ENCODE measurements around the gene GABARAPL1.

The GABARAPL1 gene

GRCh38 chr12:10226086-10226485, 13.4 kb downstream of the GABARAPL1 start:
- Histone ChIP-seq H3F3A (ENCODE audit: insufficient read depth) (no peaks in the 10 kb centered on the region), H4K20me1 (ENCODE audit: low read depth, low read length) (no peaks in the 10 kb centered on the region), H3K4me2 (ENCODE audit: low read depth, low read length, poor library complexity, severe bottlenecking) (no peak overlapping the region), H3K9me3 (ENCODE audit: insufficient read depth, low read length) (no peaks in the 10 kb centered on the region), H3K9ac (ENCODE audit: low read length) (no peak overlapping the region), H3K36me3 (ENCODE audit: low read length) (no peaks in the 10 kb centered on the region), H3K79me2 (ENCODE audit: insufficient read depth, low read length) (no peaks in the 10 kb centered on the region), H3K4me3 (ENCODE audit: insufficient read depth, low read length, poor library complexity, severe bottlenecking) (no peak overlapping the region), H3K27me3 (ENCODE audit: low read length) (no peaks in the 10 kb centered on the region), H2AFZ (ENCODE audit: low read depth, low read length, severe bottlenecking) (no peak overlapping the region), H3K27ac (ENCODE audit: low read depth, low read length) (no peak overlapping the region), H3K9me2 (replicated peaks; ENCODE audit: insufficient read depth, low read length) (no peaks in the 10 kb centered on the region)
- TF ChIP-seq CTCF (IDR thresholded peaks at IDR 0.05; ENCODE audit: insufficient read depth, low read length, poor library complexity, severe bottlenecking) (no peak), EZH2phosphoT487 (conservative IDR thresholded peaks at IDR 0.05; ENCODE audit: low read length) (no peak)

- H3K4me2 ChIP-seq (ENCODE audit: low read depth, low read length, poor library complexity, severe bottlenecking), result no peak overlapping the region
- TF ChIP-seq CTCF (IDR thresholded peaks at IDR 0.05; ENCODE audit: insufficient read depth, low read length, poor library complexity, severe bottlenecking) (no peak), EZH2phosphoT487 (conservative IDR thresholded peaks at IDR 0.05; ENCODE audit: low read length) (no peak)
- H3K9me2 ChIP-seq (replicated peaks; ENCODE audit: insufficient read depth, low read length), result no peaks in the 10 kb centered on the region
- H3K9ac ChIP-seq (ENCODE audit: low read length), result no peak overlapping the region
- no peak overlapping the region for H3K27ac ChIP-seq (ENCODE audit: low read depth, low read length)
- H3K27me3 ChIP-seq (ENCODE audit: low read length), result no peaks in the 10 kb centered on the region
- no peaks in the 10 kb centered on the region for H3K9me3 ChIP-seq (ENCODE audit: insufficient read depth, low read length)
- H4K20me1 ChIP-seq (ENCODE audit: low read depth, low read length), result no peaks in the 10 kb centered on the region
- H2AFZ ChIP-seq (ENCODE audit: low read depth, low read length, severe bottlenecking), result no peak overlapping the region
- no peaks in the 10 kb centered on the region for H3K36me3 ChIP-seq (ENCODE audit: low read length)
- no peaks in the 10 kb centered on the region for H3F3A ChIP-seq (ENCODE audit: insufficient read depth)
- H3K4me3 ChIP-seq (ENCODE audit: insufficient read depth, low read length, poor library complexity, severe bottlenecking), result no peak overlapping the region
- no peaks in the 10 kb centered on the region for H3K79me2 ChIP-seq (ENCODE audit: insufficient read depth, low read length)
Measured at GRCh38 chr12:10226731-10227130, 14.1 kb downstream of the GABARAPL1 start.

- Histone ChIP-seq H4K20me1 (ENCODE audit: low read depth, low read length) (no peaks in the 10 kb centered on the region), H3K27me3 (ENCODE audit: low read length) (no peaks in the 10 kb centered on the region), H3K4me3 (ENCODE audit: insufficient read depth, low read length, poor library complexity, severe bottlenecking) (no peak overlapping the region), H3K9ac (ENCODE audit: low read length) (no peak overlapping the region), H3F3A (ENCODE audit: insufficient read depth) (no peaks in the 10 kb centered on the region), H3K4me2 (ENCODE audit: low read depth, low read length, poor library complexity, severe bottlenecking) (peak overlapping the region; percentile 3), H3K27ac (ENCODE audit: low read depth, low read length) (peak overlapping the region; percentile 36; the same call in 1 of the 2 replicates), H3K9me3 (ENCODE audit: insufficient read depth, low read length) (no peaks in the 10 kb centered on the region), H3K9me2 (replicated peaks; ENCODE audit: insufficient read depth, low read length) (no peaks in the 10 kb centered on the region), H3K79me2 (ENCODE audit: insufficient read depth, low read length) (no peaks in the 10 kb centered on the region), H3K36me3 (ENCODE audit: low read length) (no peaks in the 10 kb centered on the region), H2AFZ (ENCODE audit: low read depth, low read length, severe bottlenecking) (no peak overlapping the region)
- TF ChIP-seq CTCF (IDR thresholded peaks at IDR 0.05; ENCODE audit: insufficient read depth, low read length, poor library complexity, severe bottlenecking), result no peak
- TF ChIP-seq EZH2phosphoT487 (conservative IDR thresholded peaks at IDR 0.05; ENCODE audit: low read length), result no peak
Measured at GRCh38 chr12:10227648-10228047, 15.0 kb downstream of the GABARAPL1 start.
